HG02852 (cell line): Measurements from ENCODE around the gene ARHGEF28.

ENCODE experiments used
- ATAC-seq: cut with Tn5 transposase; IDR thresholded peaks from one replicate; pipeline ENCODE4 v1.9.1; 2021; ENCODE audit warnings: mild to moderate bottlenecking, moderate library complexity; ENCODE audit not compliant: unreplicated experiment

ARHGEF28 gene

GRCh38 chr5:73735032-73735734 lies 109.2 kb downstream of the ARHGEF28 start:
- no peak for ATAC-seq

- ATAC-seq = no peak
These were observed 113.7 kb downstream of the ARHGEF28 start for GRCh38 chr5:73739650-73740049.

GRCh38 chr5:73740274-73740790 lies 114.3 kb downstream of the ARHGEF28 start:
- ATAC-seq = no peak

GRCh38 chr5:73743161-73743560 lies 117.2 kb downstream of the ARHGEF28 start:
- no peak for ATAC-seq

- ATAC-seq = no peak
These were observed 119.8 kb downstream of the ARHGEF28 start for GRCh38 chr5:73745836-73746235.

GRCh38 chr5:73746608-73747007 lies 120.6 kb downstream of the ARHGEF28 start:
- no peak for ATAC-seq

- no peak for ATAC-seq
These were observed 121.8 kb downstream of the ARHGEF28 start for GRCh38 chr5:73747696-73748380.

- no peak for ATAC-seq
These were observed 122.8 kb downstream of the ARHGEF28 start for GRCh38 chr5:73748510-73749400.

- ATAC-seq = no peak
These were observed 123.7 kb downstream of the ARHGEF28 start for GRCh38 chr5:73749485-73750270.

GRCh38 chr5:73751254-73751914 lies 125.4 kb downstream of the ARHGEF28 start:
- ATAC-seq = no peak

- ATAC-seq = no peak
These were observed 128.3 kb downstream of the ARHGEF28 start for GRCh38 chr5:73754254-73754653.

GRCh38 chr5:73757416-73757815 lies 131.4 kb downstream of the ARHGEF28 start:
- no peak for ATAC-seq

- ATAC-seq = no peak
These were observed 133.8 kb downstream of the ARHGEF28 start for GRCh38 chr5:73759771-73760170.

GRCh38 chr5:73763300-73764032 lies 137.5 kb downstream of the ARHGEF28 start:
- ATAC-seq = no peak

- ATAC-seq = no peak
These were observed 138.6 kb downstream of the ARHGEF28 start for GRCh38 chr5:73764586-73764985.

GRCh38 chr5:73764996-73765395 lies 139.0 kb downstream of the ARHGEF28 start:
- no peak for ATAC-seq

- no peak for ATAC-seq
These were observed 140.9 kb downstream of the ARHGEF28 start for GRCh38 chr5:73766902-73767301.

GRCh38 chr5:73770172-73771025 lies 144.4 kb downstream of the ARHGEF28 start:
- ATAC-seq = no peak
